ENCODE data around the gene ZNF101.

GRCh38 chr19:19619849-19620210 lies 48.8 kb upstream of the ZNF101 start:
- no peak for TF ChIP-seq CTCF (conservative IDR thresholded peaks at IDR 0.05; ENCODE audit: low read depth, low read length)
- no peak for TF ChIP-seq EZH2 (IDR thresholded peaks at IDR 0.05; ENCODE audit: borderline replicate concordance, low read depth, low read length, poor library complexity, severe bottlenecking)

Data from A673 (cell line).